NCI-H1417 (cell line): ENCODE data around the gene PIGB.
"Not testable (repeated sequence)": the region's sequence is repeated elsewhere in the genome, so short reads cannot be mapped to it uniquely, and the experiment has no call there.

Experiments used
- DNase-seq, 3 experiments: peaks; one replicate each; lab custom pipeline; 2025; lab: John Stamatoyannopoulos, UW

PIGB gene

GRCh38 chr15:55381595-55381994 lies 62.6 kb downstream of the PIGB start:
- no peak for DNase-seq

GRCh38 chr15:55383687-55384086 lies 64.7 kb downstream of the PIGB start:
- no peak for DNase-seq

GRCh38 chr15:55387027-55387426 lies 68.0 kb downstream of the PIGB start:
- no peak for DNase-seq

- no peak for DNase-seq
Measured at GRCh38 chr15:55389264-55389607, 70.2 kb downstream of the PIGB start.

- no peak for DNase-seq
Measured at GRCh38 chr15:55394694-55395093, 75.7 kb downstream of the PIGB start.

- no peak for DNase-seq
Measured at GRCh38 chr15:55398243-55398642, 79.2 kb downstream of the PIGB start.

GRCh38 chr15:55400050-55400449 lies 81.0 kb downstream of the PIGB start:
- DNase-seq, result not testable (repeated sequence)

- DNase-seq, result no peak
Measured at GRCh38 chr15:55401786-55402246, 82.8 kb downstream of the PIGB start.

- no peak for DNase-seq
Measured at GRCh38 chr15:55402707-55403106, 83.7 kb downstream of the PIGB start.

- peak in 1 of 3 experiments; percentile 1 for DNase-seq
Measured at GRCh38 chr15:55403531-55403930, 84.5 kb downstream of the PIGB start.
